Measurements from ENCODE around the gene TMEM121.

- no peak for TF ChIP-seq TAF1 (IDR thresholded peaks at IDR 0.05; ENCODE audit: borderline replicate concordance, insufficient read depth, low read length)
- no peak for TF ChIP-seq POLR2AphosphoS5 (IDR thresholded peaks at IDR 0.05; ENCODE audit: low read depth, low read length)
Measured at GRCh38 chr14:105562713-105563346, 36.4 kb downstream of the TMEM121 start.

All from PFSK-1 (cell line).